Caco-2 (cell line): ENCODE results near the gene PTPN3. TPM values are rescaled to one million over a fixed set of nuclear protein-coding genes. Genes with fewer than 3 reads are reported as not detected.

ENCODE experiments used
- BruUV-seq: library from RNA; stranded (reverse); fragments of 400-500 nt; replicated peaks from 2 replicates; lab custom pipeline; 2021; lab: Mats Ljungman, UMichigan
- CTCF ChIA-PET: fragments of 300-600 bp; sonication (Branson Sonifier 250); formaldehyde crosslinking; loops from one replicate; lab custom pipeline; 2022; ENCODE audit warnings: antibody characterized with exemption; lab: Charles Lee
- POLR2A ChIA-PET: fragments of 300-600 bp; sonication (Branson Sonifier 250); formaldehyde crosslinking; loops from one replicate; lab custom pipeline; 2022; ENCODE audit warnings: antibody characterized with exemption; lab: Charles Lee
- DNase-seq, 2 experiments: peaks; one replicate each; pipeline versions ENCODE4 v3.0.0 to v3.0.0-alpha.2; 2020 to 2022
- H3K27me3 ChIP-seq: replicated peaks from 2 replicates; pipeline ENCODE4 v1.6.0; 2011; ENCODE audit warnings: low read length; ENCODE audit not compliant: control insufficient read depth, insufficient read depth
- H3K36me3 ChIP-seq: 2 replicates; pipeline ENCODE4 v1.5.1; 2011; ENCODE audit warnings: low read length; ENCODE audit not compliant: control insufficient read depth, insufficient read depth
- H3K4me1 ChIP-seq: fragments of 250-450 bp; sonication (Bioruptor Pico); 2 replicates; pipeline ENCODE4 v1.5.1; 2020; ENCODE audit warnings: mild to moderate bottlenecking
- H3K4me3 ChIP-seq: 2 replicates; pipeline ENCODE4 v1.5.1; 2011; ENCODE audit warnings: low read depth, mild to moderate bottlenecking, control low read depth, low read length
- H3K9me3 ChIP-seq: fragments of 250-450 bp; sonication (Bioruptor Pico); 2 replicates; pipeline ENCODE4 v1.5.1; 2020; ENCODE audit warnings: mild to moderate bottlenecking, moderate library complexity
- H3K27ac Mint-ChIP-seq: one replicate; pipeline ENCODE4 v1.8.0; 2022; ENCODE audit warnings: mixed read lengths; ENCODE audit not compliant: unreplicated experiment
- H3K27me3 Mint-ChIP-seq: one replicate; pipeline ENCODE4 v1.8.0; 2022; ENCODE audit warnings: mixed read lengths; ENCODE audit not compliant: insufficient read depth, unreplicated experiment
- H3K36me3 Mint-ChIP-seq: one replicate; pipeline ENCODE4 v1.8.0; 2022; ENCODE audit warnings: mild to moderate bottlenecking, mixed read lengths; ENCODE audit not compliant: insufficient read depth, unreplicated experiment
- H3K4me1 Mint-ChIP-seq: one replicate; pipeline ENCODE4 v1.8.0; 2022; ENCODE audit warnings: low read depth, mixed read lengths; ENCODE audit not compliant: unreplicated experiment
- H3K4me3 Mint-ChIP-seq: one replicate; pipeline ENCODE4 v1.8.0; 2022; ENCODE audit warnings: mild to moderate bottlenecking, moderate library complexity, mixed read lengths; ENCODE audit not compliant: unreplicated experiment
- H3K9me3 Mint-ChIP-seq: one replicate; pipeline ENCODE4 v1.8.0; 2022; ENCODE audit warnings: mixed read lengths; ENCODE audit not compliant: unreplicated experiment
- intact Hi-C: fragments of 100-400 bp; cut with micrococcal nuclease; formaldehyde crosslinking; loops from one replicate; pipeline ENCODE4 v1.10.0; 2022; ENCODE audit not compliant: unreplicated experiment
- total RNA-seq: library from RNA; stranded (reverse); gene quantifications from 2 replicates; pipeline ENCODE4 v1.2.3, GENCODE V29; 2022
- TF ChIP-seq, protein P1 (sequence below), 2 experiments: fragments of 200-600 bp in 1 of 2; IDR thresholded peaks; 1 replicate in 1 of 2; 2 replicates in 1 of 2; pipeline versions ENCODE4 v1.5.1 to v1.8.0; 2011 to 2022; ENCODE audit warnings: antibody characterized with exemption in 1 of 2, control low read depth in 1 of 2, inconsistent platforms in 1 of 2, low read depth in 1 of 2, low read length in 1 of 2, mild to moderate bottlenecking in 1 of 2, moderate library complexity in 1 of 2; ENCODE audit not compliant: insufficient read depth in 1 of 2, severe bottlenecking in 1 of 2, unreplicated experiment in 1 of 2

The PTPN3 gene
- total RNA-seq, 1 experiment from 2014 or later: 12.4 TPM

GRCh38 chr9:109447329-109448076, 50.6 kb downstream of the PTPN3 start:
- ChIA-PET POLR2A (no interaction called here), CTCF (interaction anchor here (0.7 kb wide), 1 partner anchor 22 kb away, joined by 3 read pairs; no protein-coding TSS in a partner anchor)
- Mint-ChIP-seq H3K4me3 (no peak overlapping the region), H3K4me1 (no peaks in the 10 kb centered on the region), H3K27ac (no peak overlapping the region), H3K9me3 (no peaks in the 10 kb centered on the region), H3K27me3 (no peaks in the 10 kb centered on the region), H3K36me3 (no peaks in the 10 kb centered on the region)
- Histone ChIP-seq H3K4me1 (peaks cover 2% of the 10 kb centered on the region), H3K9me3 (no peaks in the 10 kb centered on the region), H3K36me3 (no peaks in the 10 kb centered on the region; the same call in 1 of the 2 replicates), H3K27me3 (no peaks in the 10 kb centered on the region), H3K4me3 (no peak overlapping the region)
- no peak for DNase-seq
- intact Hi-C loops: no loop called here
- TF ChIP-seq, protein P1, sequence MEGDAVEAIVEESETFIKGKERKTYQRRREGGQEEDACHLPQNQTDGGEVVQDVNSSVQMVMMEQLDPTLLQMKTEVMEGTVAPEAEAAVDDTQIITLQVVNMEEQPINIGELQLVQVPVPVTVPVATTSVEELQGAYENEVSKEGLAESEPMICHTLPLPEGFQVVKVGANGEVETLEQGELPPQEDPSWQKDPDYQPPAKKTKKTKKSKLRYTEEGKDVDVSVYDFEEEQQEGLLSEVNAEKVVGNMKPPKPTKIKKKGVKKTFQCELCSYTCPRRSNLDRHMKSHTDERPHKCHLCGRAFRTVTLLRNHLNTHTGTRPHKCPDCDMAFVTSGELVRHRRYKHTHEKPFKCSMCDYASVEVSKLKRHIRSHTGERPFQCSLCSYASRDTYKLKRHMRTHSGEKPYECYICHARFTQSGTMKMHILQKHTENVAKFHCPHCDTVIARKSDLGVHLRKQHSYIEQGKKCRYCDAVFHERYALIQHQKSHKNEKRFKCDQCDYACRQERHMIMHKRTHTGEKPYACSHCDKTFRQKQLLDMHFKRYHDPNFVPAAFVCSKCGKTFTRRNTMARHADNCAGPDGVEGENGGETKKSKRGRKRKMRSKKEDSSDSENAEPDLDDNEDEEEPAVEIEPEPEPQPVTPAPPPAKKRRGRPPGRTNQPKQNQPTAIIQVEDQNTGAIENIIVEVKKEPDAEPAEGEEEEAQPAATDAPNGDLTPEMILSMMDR (IDR thresholded peaks at IDR 0.05; ENCODE audit: insufficient read depth in 1 of 2, low read depth in 1 of 2, low read length in 1 of 2, severe bottlenecking in 1 of 2, unreplicated experiment in 1 of 2): no peak
- no TSS peak for BruUV-seq

DNA sequence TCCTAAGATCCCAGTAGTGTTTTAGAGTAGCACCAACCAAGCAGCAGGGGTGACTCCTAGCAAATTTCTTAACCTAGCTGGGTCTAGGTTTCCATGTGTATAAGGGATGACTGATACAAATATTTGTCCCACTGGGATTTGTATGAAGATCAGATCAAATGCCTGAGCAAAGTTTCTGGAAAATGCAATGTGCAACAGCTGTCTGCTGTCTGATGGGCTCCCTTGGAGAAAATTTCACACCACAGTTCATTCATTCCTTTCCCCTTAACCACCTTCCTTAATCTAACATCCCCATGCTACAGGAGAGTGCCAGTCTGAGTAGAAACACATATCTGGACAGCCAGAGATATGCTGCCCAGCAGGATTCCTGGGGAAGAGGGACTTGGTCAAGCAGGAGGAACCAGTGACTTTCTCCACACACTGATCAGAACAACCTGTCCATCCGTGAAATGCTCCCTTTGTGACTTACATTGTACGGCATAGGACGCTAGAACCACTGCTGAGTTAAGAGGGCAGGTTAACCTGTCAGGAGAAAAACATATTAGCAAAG, 53.3 kb downstream of the PTPN3 start:
- H3K9me3 ChIP-seq: no peaks in the 10 kb centered on the region
- Mint-ChIP-seq H3K4me1 (no peaks in the 10 kb centered on the region), H3K4me3 (no peak overlapping the region), H3K27ac (no peak overlapping the region), H3K9me3 (no peaks in the 10 kb centered on the region), H3K36me3 (peaks cover 7% of the 10 kb centered on the region), H3K27me3 (no peaks in the 10 kb centered on the region)
- no peaks in the 10 kb centered on the region for H3K4me1 ChIP-seq
- no peak for DNase-seq
- H3K27me3 ChIP-seq: no peaks in the 10 kb centered on the region
- BruUV-seq: no TSS peak
- no peaks in the 10 kb centered on the region; the same call in 1 of the 2 replicates for H3K36me3 ChIP-seq
- CTCF ChIA-PET: no interaction called here
- intact Hi-C loops: no loop called here
- POLR2A ChIA-PET: no interaction called here
- no peak overlapping the region for H3K4me3 ChIP-seq
- TF ChIP-seq, protein P1 (IDR thresholded peaks at IDR 0.05; ENCODE audit: insufficient read depth in 1 of 2, low read depth in 1 of 2, low read length in 1 of 2, severe bottlenecking in 1 of 2, unreplicated experiment in 1 of 2): no peak

GRCh38 chr9:109442716-109443115, 55.4 kb downstream of the PTPN3 start:
- POLR2A ChIA-PET: no interaction called here
- BruUV-seq: no TSS peak
- Histone ChIP-seq H3K4me3 (no peak overlapping the region), H3K9me3 (no peaks in the 10 kb centered on the region), H3K36me3 (no peaks in the 10 kb centered on the region), H3K4me1 (no peaks in the 10 kb centered on the region), H3K27me3 (no peaks in the 10 kb centered on the region)
- Mint-ChIP-seq H3K4me1 (no peaks in the 10 kb centered on the region), H3K27me3 (no peaks in the 10 kb centered on the region), H3K27ac (no peak overlapping the region), H3K9me3 (no peaks in the 10 kb centered on the region), H3K36me3 (peaks cover 7% of the 10 kb centered on the region), H3K4me3 (no peak overlapping the region)
- TF ChIP-seq, protein P1 (IDR thresholded peaks at IDR 0.05; ENCODE audit: insufficient read depth in 1 of 2, low read depth in 1 of 2, low read length in 1 of 2, severe bottlenecking in 1 of 2, unreplicated experiment in 1 of 2): no peak
- DNase-seq: no peak
- intact Hi-C loops: no loop called here
- CTCF ChIA-PET: no interaction called here
